PFSK-1 (cell line): ENCODE measurements around the gene DDTL.
"Not testable (repeated sequence)": the region's sequence is repeated elsewhere in the genome, so short reads cannot be mapped to it uniquely, and the experiment has no call there.

ENCODE experiments used
- FOXP2 ChIP-seq: optimal IDR thresholded peaks from 2 replicates; pipeline ENCODE3; 2011; ENCODE audit warnings: borderline replicate concordance, control low read depth, inconsistent platforms; ENCODE audit not compliant: insufficient read depth; ENCODE audit errors: extremely low read length, extremely low read depth
- POLR2AphosphoS5 ChIP-seq: IDR thresholded peaks from 2 replicates; pipeline ENCODE4 v1.6.1; 2012; ENCODE audit warnings: low read depth, mild to moderate bottlenecking, control low read depth, low read length, moderate library complexity
- REST ChIP-seq, 2 experiments: IDR thresholded peaks; 2 replicates each; pipeline versions ENCODE4 v1.6.1 to v1.8.0; 2011 to 2012; ENCODE audit warnings: low read depth in 2 of 2, low read length in 2 of 2, control low read depth in 1 of 2, inconsistent platforms in 1 of 2, mild to moderate bottlenecking in 1 of 2, moderate library complexity in 1 of 2; ENCODE audit not compliant: insufficient read depth in 1 of 2
- SIN3A ChIP-seq: IDR thresholded peaks from 2 replicates; pipeline ENCODE4 v1.6.1; 2012; ENCODE audit warnings: mild to moderate bottlenecking, low read length, moderate library complexity, borderline replicate concordance; ENCODE audit not compliant: insufficient read depth
- TAF1 ChIP-seq: IDR thresholded peaks from 2 replicates; pipeline ENCODE4 v1.6.1; 2012; ENCODE audit warnings: low read length, control low read depth, borderline replicate concordance; ENCODE audit not compliant: insufficient read depth

Gene DDTL

GRCh38 chr22:23970201-23970641 is 3.5 kb downstream of the DDTL start:
- TF ChIP-seq POLR2AphosphoS5 = no peak
- no peak for TF ChIP-seq REST (IDR thresholded peaks at IDR 0.05; ENCODE audit: insufficient read depth in 1 of 2, low read depth in 2 of 2, low read length in 2 of 2)
- no peak for TF ChIP-seq FOXP2
- no peak for TF ChIP-seq SIN3A
- TF ChIP-seq TAF1 = no peak

- TF ChIP-seq TAF1 (no peak), SIN3A (no peak), REST (IDR thresholded peaks at IDR 0.05; ENCODE audit: insufficient read depth in 1 of 2, low read depth in 2 of 2, low read length in 2 of 2) (no peak), FOXP2 (no peak), POLR2AphosphoS5 (no peak; the same call in 1 of the 2 replicates)
These were observed 4.3 kb downstream of the DDTL start for GRCh38 chr22:23970816-23971486.

GRCh38 chr22:23974345-23974744 is 7.7 kb downstream of the DDTL start, which contains the start of gene DDT:
Gene DDT, minus strand, starts transcription at chr22:23974441. Its CDS starts 27 bp downstream, at chr22:23974414.
- TF ChIP-seq REST (IDR thresholded peaks at IDR 0.05; ENCODE audit: insufficient read depth in 1 of 2, low read depth in 2 of 2, low read length in 2 of 2); FOXP2; SIN3A: not testable (repeated sequence)

- TF ChIP-seq SIN3A, POLR2AphosphoS5, FOXP2: not testable (repeated sequence)
These were observed 13.0 kb downstream of the DDTL start, which contains the start of gene GSTT2 for GRCh38 chr22:23979557-23980240. Gene GSTT2, plus strand, starts transcription at chr22:23980134.

- TF ChIP-seq SIN3A = no peak
- TF ChIP-seq TAF1 = no peak
- TF ChIP-seq POLR2AphosphoS5 = no peak
- TF ChIP-seq REST (IDR thresholded peaks at IDR 0.05; ENCODE audit: insufficient read depth in 1 of 2, low read depth in 2 of 2, low read length in 2 of 2) = no peak
- no peak for TF ChIP-seq FOXP2
These were observed 17.7 kb downstream of the DDTL start for GRCh38 chr22:23984430-23984829.
